Endothelial cell (in vitro differentiated cells): ENCODE measurements around the gene NOXO1. TPM values are rescaled to one million over a fixed set of nuclear protein-coding genes. Genes with fewer than 3 reads are reported as not detected.

Source experiments
- DNase-seq: peaks from one replicate; pipeline ENCODE4 v3.0.0; 2021; ENCODE audit warnings: low spot score
- H3K27ac Mint-ChIP-seq: one replicate; pipeline ENCODE4 v1.8.0; 2021; ENCODE audit warnings: mixed read lengths, inconsistent platforms; ENCODE audit not compliant: unreplicated experiment
- H3K27me3 Mint-ChIP-seq: one replicate; pipeline ENCODE4 v1.8.0; 2021; ENCODE audit warnings: mild to moderate bottlenecking, moderate library complexity, mixed read lengths, inconsistent platforms; ENCODE audit not compliant: unreplicated experiment
- H3K36me3 Mint-ChIP-seq: one replicate; pipeline ENCODE4 v1.8.0; 2021; ENCODE audit warnings: mild to moderate bottlenecking, low read depth, mixed read lengths, inconsistent platforms; ENCODE audit not compliant: unreplicated experiment
- H3K4me1 Mint-ChIP-seq: one replicate; pipeline ENCODE4 v1.8.0; 2021; ENCODE audit warnings: mild to moderate bottlenecking, mixed read lengths, inconsistent platforms; ENCODE audit not compliant: unreplicated experiment
- H3K4me3 Mint-ChIP-seq: one replicate; pipeline ENCODE4 v1.8.0; 2021; ENCODE audit warnings: mild to moderate bottlenecking, mixed read lengths, inconsistent platforms; ENCODE audit not compliant: unreplicated experiment
- H3K9me3 Mint-ChIP-seq: one replicate; pipeline ENCODE4 v1.8.0; 2021; ENCODE audit warnings: mixed read lengths, inconsistent platforms; ENCODE audit not compliant: unreplicated experiment
- total RNA-seq: library from RNA; stranded (reverse); fragmentation: NEBNext Ultra II Directional; extraction: Animal tissue kit (Norgen Biotek cat#: 25700); gene quantifications from one replicate; pipeline ENCODE4 v1.2.1, GENCODE V29; 2021; ENCODE audit not compliant: unreplicated experiment
- TF ChIP-seq, protein P1 (sequence below): fragments of 200-600 bp; sonication (generic); IDR thresholded peaks from one replicate; pipeline ENCODE4 v1.5.0; 2021; ENCODE audit warnings: antibody characterized with exemption; ENCODE audit not compliant: unreplicated experiment

Gene NOXO1
- total RNA-seq, 1 donor from 2014 or later, result 0.23 TPM

DNA sequence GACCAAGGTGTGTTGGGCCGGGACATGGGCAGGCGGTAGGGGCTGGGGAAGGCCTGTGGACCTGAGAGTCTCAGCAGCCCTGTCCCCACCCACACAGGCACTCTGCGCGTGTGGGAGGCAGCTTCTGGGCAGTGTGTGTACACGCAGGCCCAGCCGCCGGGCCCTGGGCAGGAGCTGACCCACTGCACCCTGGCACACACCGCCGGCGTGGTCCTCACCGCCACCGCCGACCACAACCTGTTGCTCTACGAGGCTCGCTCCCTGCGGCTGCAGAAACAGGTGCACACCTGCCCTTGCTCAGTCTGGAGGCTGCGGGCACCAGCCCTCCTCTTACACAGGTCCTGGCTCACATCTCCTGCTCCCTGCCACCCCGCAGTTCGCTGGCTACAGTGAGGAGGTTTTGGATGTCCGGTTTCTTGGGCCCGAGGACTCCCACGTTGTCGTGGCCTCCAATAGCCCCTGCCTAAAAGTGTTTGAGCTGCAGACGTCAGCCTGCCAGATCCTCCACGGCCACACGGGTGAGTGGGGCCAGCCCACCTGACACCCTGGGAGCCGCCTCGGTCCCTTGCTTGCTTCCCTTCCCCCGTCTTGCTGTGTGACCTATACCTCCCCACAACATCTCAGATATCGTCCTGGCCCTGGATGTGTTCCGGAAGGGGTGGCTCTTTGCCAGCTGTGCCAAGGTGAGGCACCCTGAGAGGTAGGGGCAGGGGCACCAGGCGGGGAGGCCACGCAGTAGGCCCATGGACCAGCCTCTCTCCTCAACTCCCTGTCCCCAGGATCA is 5.6 kb downstream of the NOXO1 start:
- no peak overlapping the region for H3K4me3 Mint-ChIP-seq

DNA sequence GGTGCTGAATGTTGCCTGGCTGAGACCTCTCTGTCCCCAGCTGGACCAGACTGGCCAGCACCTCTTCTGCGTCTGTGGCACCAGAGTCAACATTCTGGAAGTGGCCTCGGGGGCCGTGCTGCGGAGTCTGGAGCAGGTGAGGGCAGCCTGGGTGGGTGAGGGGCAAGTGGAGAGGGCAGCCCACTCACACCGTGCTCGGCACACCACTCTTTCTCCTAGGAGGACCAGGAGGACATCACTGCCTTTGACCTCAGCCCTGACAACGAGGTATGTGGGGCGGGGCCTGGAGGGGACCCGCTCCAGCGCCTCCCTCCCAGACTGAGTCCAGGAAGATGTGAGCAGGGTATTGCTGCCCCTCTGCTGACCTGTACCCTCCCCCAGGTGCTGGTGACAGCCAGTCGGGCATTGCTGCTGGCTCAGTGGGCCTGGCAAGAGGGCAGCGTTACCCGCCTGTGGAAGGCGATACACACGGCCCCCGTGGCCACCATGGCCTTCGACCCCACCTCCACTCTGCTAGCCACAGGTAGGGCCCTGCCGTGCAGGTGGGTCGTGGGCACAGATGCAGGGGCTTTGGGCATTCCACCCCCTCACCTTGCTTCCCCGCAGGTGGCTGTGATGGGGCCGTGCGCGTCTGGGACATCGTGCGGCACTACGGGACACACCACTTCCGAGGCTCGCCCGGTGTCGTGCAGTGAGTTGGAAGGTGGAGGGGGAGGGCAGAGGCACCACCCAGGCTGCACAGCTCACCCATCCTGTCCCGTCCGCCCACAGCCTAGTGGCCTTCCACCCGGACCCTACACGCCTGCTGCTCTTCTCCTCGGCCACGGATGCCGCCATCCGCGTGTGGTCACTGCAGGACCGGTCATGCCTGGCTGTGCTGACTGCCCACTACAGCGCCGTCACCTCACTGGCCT is 6.9 kb downstream of the NOXO1 start:
- TF ChIP-seq, protein P1, sequence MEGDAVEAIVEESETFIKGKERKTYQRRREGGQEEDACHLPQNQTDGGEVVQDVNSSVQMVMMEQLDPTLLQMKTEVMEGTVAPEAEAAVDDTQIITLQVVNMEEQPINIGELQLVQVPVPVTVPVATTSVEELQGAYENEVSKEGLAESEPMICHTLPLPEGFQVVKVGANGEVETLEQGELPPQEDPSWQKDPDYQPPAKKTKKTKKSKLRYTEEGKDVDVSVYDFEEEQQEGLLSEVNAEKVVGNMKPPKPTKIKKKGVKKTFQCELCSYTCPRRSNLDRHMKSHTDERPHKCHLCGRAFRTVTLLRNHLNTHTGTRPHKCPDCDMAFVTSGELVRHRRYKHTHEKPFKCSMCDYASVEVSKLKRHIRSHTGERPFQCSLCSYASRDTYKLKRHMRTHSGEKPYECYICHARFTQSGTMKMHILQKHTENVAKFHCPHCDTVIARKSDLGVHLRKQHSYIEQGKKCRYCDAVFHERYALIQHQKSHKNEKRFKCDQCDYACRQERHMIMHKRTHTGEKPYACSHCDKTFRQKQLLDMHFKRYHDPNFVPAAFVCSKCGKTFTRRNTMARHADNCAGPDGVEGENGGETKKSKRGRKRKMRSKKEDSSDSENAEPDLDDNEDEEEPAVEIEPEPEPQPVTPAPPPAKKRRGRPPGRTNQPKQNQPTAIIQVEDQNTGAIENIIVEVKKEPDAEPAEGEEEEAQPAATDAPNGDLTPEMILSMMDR, result no peak
- Mint-ChIP-seq H3K36me3 (no peaks in the 10 kb centered on the region), H3K27me3 (peaks cover 10% of the 10 kb centered on the region), H3K27ac (no peak overlapping the region), H3K9me3 (no peaks in the 10 kb centered on the region), H3K4me3 (no peak overlapping the region), H3K4me1 (peaks cover 12% of the 10 kb centered on the region)
- no peak for DNase-seq

More for the DNA sequence above, 5.6 kb downstream of the NOXO1 start:
- TF ChIP-seq, protein P1, result no peak
- Mint-ChIP-seq H3K27me3 (peaks cover 12% of the 10 kb centered on the region), H3K9me3 (no peaks in the 10 kb centered on the region), H3K27ac (no peak overlapping the region), H3K4me1 (peaks cover 12% of the 10 kb centered on the region), H3K36me3 (no peaks in the 10 kb centered on the region)
- DNase-seq, result no peak

DNA sequence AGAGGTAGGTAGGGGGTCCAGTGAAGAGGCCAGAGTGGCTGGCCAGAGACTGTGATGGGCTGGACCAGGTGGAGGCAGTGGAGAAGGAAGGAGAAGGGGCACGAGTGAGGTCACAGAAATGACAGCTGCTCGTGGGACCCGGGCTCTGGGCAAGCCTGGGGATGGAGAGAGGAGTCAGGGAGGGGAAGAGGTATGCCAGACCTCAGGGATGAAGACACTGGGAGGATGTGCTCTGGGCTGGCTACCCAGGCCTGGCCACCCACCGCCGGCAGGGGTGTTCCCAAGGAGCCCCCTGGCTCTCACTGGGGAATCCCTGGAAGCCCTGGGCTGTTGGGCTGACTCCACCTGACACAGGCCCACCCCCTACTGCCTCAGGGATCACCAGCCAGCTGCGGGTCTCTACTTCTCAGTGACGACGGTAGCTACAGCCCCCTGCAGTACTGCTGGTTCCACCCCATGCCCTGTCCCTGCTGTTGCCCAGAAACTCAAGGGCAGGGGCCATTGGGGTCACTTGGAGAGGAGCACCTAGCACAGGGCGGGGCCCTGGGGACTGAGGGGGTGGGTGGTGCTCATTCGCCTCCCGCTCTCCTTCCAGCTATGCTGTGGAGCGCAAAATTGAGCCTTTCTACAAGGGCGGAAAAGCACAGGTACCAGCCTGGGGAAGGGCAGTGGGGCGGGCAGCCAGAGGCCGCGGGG is 7.7 kb downstream of the NOXO1 start:
- H3K36me3 Mint-ChIP-seq, result no peaks in the 10 kb centered on the region
- no peak overlapping the region for H3K4me3 Mint-ChIP-seq
- no peaks in the 10 kb centered on the region for H3K9me3 Mint-ChIP-seq
- peaks cover 12% of the 10 kb centered on the region for H3K4me1 Mint-ChIP-seq
- no peak overlapping the region for H3K27ac Mint-ChIP-seq
- TF ChIP-seq, protein P1, result no peak
- DNase-seq, result no peak
- H3K27me3 Mint-ChIP-seq, result peaks cover 10% of the 10 kb centered on the region

DNA sequence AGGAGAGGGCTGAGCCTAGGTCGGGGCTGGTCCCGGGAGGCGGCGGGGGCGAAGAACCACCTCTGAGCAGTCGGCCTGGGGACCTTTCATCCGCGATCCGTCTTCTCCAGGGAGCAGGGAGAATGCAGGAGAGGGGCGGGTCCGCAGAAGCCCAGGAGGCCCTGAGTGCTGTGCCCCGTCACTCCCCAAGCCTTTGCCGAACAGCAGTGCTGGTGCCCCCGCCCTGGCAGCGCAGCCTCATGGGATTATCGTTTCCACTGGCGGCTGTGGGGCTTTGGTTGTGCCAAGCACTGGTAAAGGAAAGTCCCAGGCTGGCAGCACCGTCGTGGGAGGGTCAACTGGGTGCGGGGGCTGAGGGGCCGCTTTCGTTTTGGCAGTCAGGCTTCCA is 8.8 kb downstream of the NOXO1 start:
- H3K4me1 Mint-ChIP-seq, result peaks cover 12% of the 10 kb centered on the region
- peak overlapping the region; percentile 98 for H3K4me3 Mint-ChIP-seq
- no peak for DNase-seq
- H3K9me3 Mint-ChIP-seq, result no peaks in the 10 kb centered on the region
- TF ChIP-seq, protein P1, result no peak
- peaks cover 10% of the 10 kb centered on the region for H3K27me3 Mint-ChIP-seq
- H3K27ac Mint-ChIP-seq, result peak overlapping the region; percentile 85
- H3K36me3 Mint-ChIP-seq, result no peaks in the 10 kb centered on the region
